NOMO-1 (cell line): ENCODE results near the gene BBS4.
A peak's percentile ranks its signal among the peaks of the same experiment; 100 is the strongest.
"Not testable (repeated sequence)": the region's sequence is repeated elsewhere in the genome, so short reads cannot be mapped to it uniquely, and the experiment has no call there.

Experiments used
- DNase-seq, 2 experiments: peaks; one replicate each; lab custom pipeline; 2025; ENCODE audit not compliant: unreplicated experiment in 2 of 2; lab: John Stamatoyannopoulos, UW

Gene BBS4

GRCh38 chr15:72698938-72699337 lies 12.9 kb downstream of the BBS4 start:
- no peak for DNase-seq

- no peak for DNase-seq
Measured at GRCh38 chr15:72700076-72700475, 14.1 kb downstream of the BBS4 start.

GRCh38 chr15:72706266-72706665 lies 20.3 kb downstream of the BBS4 start:
- DNase-seq: no peak

- not testable (repeated sequence) for DNase-seq
Measured at GRCh38 chr15:72708551-72709303, 22.7 kb downstream of the BBS4 start.

DNA sequence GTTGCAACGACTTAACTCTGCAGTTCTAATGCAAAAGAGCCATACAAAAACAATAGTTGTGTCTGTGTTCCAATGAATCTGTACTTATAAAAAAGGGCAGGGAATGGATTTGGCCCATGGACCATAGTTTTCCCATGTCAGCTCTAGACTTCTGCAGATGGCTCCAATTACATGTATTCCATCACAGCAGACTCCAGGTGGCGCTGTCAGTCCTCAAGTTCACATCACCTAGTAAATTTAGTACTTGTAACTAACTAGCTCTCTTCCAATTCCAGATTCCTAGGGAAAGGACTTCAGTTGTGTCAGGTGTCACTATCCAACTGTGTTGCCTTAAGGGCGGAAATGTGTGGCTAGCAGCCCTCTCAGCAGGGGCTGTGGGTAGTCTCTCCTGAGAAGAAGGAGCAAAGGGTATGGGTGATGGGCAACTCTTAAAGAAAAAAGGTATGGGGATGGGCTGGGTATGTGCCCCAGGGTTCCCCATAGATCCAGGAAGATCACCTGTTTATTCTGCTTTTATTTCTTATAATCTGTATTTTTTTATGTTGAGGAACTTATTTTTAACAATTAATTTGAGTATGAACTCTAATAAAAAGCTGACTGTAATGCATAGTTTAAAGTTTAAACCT lies 36.2 kb downstream of the BBS4 start:
- peak; percentile 1 to 37 for DNase-seq

DNA sequence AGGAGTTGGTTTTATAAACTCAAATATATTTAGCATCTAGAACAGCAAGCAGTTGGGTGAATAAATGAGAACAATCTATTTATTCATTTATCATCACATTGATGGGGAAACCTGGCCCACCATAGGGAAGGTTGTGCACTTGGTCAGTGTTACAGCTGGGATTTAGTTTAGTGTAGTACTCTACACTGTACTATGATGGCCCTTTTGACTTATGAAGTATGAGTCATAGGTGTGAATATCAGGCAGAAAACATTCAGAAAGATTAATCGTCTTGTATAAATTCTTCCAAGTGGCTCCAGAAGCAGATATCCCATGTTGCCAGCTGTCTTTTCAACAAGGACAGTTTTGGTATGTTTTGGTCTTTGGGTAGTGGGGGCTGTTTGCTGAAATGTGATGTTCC lies 38.0 kb downstream of the BBS4 start:
- no peak for DNase-seq

DNA sequence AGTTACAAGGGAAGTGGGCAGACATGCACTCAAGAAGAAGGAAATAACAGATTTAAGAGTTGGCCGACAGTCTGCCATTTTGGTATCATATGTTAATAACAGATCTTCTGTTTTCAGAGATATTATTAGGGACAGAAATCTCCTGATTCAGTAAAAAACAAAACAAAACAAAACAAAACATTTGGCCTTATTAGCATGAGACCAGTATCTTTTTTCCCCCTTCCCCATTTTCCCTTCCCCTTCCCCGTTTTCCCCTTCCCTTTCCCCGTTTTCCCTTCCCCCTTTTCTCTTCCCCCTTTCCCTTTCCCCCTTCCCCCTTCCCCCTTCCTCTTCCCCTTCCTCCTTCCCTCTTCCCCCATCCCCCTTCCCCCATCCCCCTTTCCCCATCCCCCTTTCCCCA lies 39.4 kb downstream of the BBS4 start:
- DNase-seq: no peak

DNA sequence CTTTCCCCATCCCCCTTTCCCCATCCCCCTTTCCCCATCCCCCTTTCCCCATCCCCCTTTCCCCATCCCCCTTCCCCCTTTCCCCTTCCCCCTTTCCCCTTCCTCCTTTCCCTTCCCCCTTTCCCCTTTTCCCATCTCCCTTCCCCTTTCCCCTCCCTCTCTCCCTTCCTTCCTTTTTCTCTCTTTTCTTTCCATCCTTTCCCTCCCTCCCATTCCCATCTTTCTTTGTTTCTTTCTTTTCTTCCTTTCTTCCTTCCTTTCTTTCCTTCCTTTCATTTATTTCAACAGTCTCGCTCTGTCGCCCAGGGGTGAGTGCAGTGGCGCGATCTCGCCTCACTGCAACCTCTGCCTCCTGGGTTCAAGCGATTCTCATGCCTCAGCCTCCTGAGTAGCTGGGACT lies 39.8 kb downstream of the BBS4 start:
- DNase-seq: not testable (repeated sequence)

GRCh38 chr15:72727154-72727553 lies 41.1 kb downstream of the BBS4 start:
- no peak for DNase-seq

DNA sequence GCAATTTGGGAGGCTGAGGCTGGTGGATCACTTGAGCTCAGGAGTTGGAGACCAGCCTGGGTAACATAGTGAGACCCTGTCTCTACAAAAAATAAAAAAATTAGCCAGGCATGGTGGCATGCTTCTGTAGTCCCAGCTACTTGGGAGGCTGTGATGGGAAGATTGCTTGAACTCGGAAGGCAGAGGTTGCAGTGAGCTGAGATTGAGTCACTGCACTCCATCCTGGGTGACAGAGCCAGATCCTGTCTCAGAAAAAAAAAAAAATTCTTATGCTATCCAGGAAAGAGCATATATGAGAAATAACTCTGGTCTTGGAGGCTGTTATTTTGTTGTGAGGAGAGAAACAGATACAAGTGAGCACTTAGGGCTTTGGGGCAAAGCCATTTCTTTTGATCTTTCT lies 42.2 kb downstream of the BBS4 start:
- DNase-seq: not testable (repeated sequence)

DNA sequence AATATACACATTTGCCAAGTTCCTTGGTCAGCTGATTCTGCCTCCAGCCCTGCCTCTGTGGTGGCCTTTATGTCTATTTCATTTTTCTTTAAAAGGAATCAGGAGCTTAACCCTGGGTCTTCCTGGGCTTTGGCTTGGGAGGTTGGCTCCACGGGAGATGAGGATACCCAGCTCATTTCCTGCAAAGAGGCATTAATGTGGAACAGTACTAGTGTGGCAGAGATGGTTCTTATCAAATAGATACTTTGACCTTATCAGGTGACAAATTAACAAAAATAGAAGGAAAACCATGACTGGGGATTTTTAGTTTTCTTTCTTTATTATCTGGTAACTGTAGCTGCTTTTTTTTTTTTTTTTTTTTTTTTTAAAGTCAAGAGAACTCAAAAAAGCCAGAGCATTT lies 42.8 kb downstream of the BBS4 start:
- no peak for DNase-seq

GRCh38 chr15:72732086-72732485 lies 46.1 kb downstream of the BBS4 start:
- no peak for DNase-seq

- no peak for DNase-seq
Measured at GRCh38 chr15:72732516-72732915, 46.5 kb downstream of the BBS4 start.

DNA sequence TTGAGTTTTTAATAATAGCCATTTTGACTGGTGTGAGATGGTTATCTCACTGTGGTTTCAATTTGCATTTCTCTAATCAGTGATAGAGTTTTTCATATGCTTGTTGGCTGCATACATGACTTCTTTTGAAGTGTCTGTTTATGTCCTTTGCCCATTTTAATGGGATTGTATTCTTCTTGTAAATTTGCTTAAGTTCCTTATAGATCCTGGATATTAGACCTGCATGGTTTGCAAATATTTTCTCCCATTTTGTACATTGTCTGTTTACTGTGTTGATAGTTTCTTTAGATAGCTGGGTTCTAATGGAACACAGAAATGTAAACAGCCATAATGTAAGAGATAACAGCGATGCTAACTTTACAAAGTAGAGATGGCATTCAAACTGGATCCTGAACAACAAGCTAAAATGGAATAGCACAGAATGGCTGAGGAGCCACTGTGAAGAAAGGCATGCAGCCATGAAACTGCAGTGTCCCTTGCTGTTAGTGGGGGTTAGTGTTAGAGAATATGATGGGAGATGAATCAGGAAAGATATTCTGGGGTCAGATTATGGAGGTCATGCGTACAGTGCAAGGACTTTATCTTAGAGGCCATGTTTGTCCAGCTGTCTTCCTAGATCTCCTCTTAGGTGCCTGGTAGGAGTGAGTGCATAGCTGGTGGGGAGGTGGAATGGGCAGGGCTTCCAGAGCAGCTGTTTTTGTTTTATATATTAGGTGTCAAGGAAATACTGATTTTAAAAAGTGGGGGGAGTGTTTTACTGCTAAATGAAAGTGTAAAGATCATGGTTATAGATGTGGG lies 48.1 kb downstream of the BBS4 start:
- no peak for DNase-seq

GRCh38 chr15:72735111-72735510 lies 49.1 kb downstream of the BBS4 start:
- no peak for DNase-seq

- DNase-seq: no peak
Measured at GRCh38 chr15:72737061-72737460, 51.1 kb downstream of the BBS4 start.

DNA sequence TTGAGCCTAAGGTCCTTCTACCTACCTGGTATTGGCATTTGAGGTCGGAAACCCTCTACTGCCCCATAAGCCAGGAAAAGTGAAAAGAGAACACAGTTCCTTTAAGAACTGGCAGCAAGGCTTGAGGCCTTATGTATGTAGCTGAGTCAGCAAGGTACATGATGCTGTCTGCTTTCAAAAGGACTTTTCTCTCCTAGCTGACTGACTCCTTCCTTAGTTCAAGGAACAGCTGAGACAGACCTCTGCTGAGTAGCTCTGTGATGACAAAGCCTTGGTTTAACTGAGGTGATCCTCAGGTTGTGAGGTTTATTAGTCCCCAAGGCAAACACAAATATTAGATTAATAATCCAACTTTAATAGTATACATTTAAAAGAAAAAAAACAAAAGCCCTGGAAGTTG lies 51.7 kb downstream of the BBS4 start:
- DNase-seq: no peak

- DNase-seq: peak in 1 of 2 experiments; percentile 39
Measured at GRCh38 chr15:72740219-72740618, 54.2 kb downstream of the BBS4 start.

GRCh38 chr15:72749700-72750099 lies 63.7 kb downstream of the BBS4 start:
- DNase-seq: no peak

- DNase-seq: peak in 1 of 2 experiments; percentile 10
Measured at GRCh38 chr15:72751751-72752455, 65.9 kb downstream of the BBS4 start.

DNA sequence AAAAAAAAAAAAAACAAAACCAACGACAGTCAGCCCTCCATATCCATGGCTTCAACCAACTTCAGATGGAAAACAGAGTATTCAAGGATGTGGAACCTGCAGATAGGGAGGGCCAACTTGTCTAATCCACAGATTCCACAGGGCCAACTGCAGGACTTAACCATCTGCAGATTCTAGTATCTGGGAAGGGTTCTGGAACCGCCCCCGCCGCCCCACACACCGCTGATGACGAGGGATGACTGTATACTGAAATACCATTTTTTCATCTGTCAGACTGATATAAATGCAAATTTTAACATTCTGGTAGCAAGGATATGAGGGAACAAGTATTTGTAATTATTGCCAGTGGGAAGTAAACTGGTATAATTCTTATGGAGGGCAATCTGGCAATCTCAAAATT lies 68.1 kb downstream of the BBS4 start:
- DNase-seq: no peak
